Stimulated activated CD4-positive, alpha-beta T cell treated with anti-CD3 and anti-CD28 coated beads, Interleukin-4, amount 100 ng/mL, for 48 hours (primary cell): Measurements from ENCODE around the gene APOA4.
"Not testable (repeated sequence)": the region's sequence is repeated elsewhere in the genome, so short reads cannot be mapped to it uniquely, and the experiment has no call there.

Source experiments
- DNase-seq, 2 donors: peaks; one replicate each; pipeline ENCODE4 v3.0.0-alpha.2; 2020; ENCODE audit warnings: low read depth in 2 of 2

APOA4 gene

DNA sequence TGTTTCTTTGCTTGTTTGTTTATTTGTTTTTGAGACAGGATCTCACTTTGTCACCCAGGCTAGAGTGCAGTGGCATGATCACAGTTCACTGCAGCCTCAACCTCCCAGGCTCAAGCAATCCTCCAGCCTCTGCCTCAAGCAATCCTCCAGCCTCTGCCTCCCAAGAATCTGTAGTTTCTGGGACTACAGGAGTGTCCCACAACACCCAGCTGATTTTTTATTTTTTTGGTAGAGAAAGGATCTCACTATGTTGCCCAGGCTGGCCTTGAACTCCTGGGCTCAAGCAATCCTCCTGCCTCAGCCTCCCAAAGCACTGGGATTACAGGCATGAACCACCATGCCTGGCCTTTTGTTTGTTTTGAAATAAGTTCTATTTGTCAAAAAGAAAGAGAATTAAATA, 21.4 kb downstream of the APOA4 start:
- DNase-seq = not testable (repeated sequence)

- no peak for DNase-seq
These were observed 22.5 kb downstream of the APOA4 start for GRCh38 chr11:116800610-116801009.

GRCh38 chr11:116798368-116798767, 24.7 kb downstream of the APOA4 start:
- DNase-seq = no peak

GRCh38 chr11:116797816-116798215, 25.3 kb downstream of the APOA4 start:
- no peak for DNase-seq

DNA sequence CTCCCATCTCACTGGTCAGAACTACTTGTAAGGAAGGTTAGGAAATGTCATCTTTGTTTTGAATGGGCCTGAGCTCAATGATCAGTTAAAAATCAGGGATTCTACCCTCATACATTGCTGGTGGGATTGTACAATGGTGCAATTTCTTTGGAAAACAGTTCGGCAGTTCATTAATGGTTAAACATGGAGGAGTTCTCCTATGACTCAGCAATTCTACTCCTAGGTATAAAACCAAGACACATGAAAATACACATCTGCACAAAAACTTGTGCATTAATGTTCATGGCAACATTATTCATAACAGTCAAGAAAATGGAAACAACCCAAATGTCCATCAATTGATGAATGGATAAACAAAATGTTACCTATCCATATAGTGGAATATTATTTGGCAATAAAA, 26.6 kb downstream of the APOA4 start:
- DNase-seq = no peak

DNA sequence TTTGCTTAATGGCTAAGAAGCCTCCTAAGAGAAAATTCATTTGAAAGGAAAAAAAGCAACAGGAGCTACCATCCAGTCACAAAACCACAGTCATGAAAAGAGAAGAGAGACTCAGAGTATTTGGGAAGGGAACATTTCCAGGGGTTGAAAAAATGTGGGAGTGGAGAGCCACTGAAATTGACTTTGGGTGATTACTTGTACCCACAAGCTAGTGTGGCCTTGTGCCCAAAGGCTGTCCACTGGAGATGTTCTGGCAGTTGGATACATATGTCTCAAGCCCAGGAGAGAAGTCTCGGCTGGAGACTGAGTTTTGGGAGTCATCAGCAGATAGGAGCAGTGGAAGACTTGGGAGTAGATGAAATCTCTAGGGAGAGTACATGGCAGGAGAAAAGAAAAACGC, 28.3 kb downstream of the APOA4 start:
- no peak for DNase-seq

DNA sequence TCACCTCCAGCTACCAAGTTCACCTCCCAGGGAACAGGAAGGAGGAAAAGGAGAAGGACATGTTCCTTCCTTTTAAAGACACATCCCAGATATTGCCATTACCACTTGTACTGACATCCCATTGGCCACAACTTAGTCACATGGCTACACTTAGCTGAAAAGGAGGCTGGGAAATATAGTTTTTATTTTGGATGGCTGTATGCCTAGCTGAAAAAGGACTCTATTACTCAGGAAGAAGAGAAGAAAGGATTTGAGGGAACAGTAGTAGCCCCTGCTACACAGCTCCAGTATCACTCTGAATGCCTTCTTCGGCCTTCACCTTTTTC, 29.4 kb downstream of the APOA4 start:
- no peak for DNase-seq

- DNase-seq = no peak
These were observed 30.0 kb downstream of the APOA4 start for GRCh38 chr11:116792869-116793771.

- DNase-seq = no peak
These were observed 30.8 kb downstream of the APOA4 start for GRCh38 chr11:116792144-116792868.

DNA sequence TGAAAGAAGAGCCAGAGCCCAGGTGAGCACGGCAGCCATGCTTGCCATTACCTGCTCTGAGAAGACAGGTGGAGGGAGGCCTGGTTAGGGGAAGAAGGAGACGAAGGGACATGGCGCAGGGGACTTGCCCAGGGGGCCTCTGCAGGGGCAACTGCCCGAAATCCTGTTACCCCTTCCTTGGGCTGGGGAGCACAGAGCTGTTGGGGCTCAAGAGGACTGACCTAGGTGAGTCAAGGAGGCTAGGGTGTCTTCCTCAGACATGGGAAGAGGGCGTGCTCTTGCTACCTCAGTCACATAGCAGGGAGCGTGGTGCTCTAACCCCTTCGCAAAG, 31.3 kb downstream of the APOA4 start, which contains the start of gene APOA5:
APOA5 (minus strand) TSS at position 67 of the 331 bp plus-strand sequence; CDS start at position 48, 19 bp downstream.
- no peak for DNase-seq

GRCh38 chr11:116791002-116791812, 31.9 kb downstream of the APOA4 start:
- peak; percentile 69 to 81 for DNase-seq

DNA sequence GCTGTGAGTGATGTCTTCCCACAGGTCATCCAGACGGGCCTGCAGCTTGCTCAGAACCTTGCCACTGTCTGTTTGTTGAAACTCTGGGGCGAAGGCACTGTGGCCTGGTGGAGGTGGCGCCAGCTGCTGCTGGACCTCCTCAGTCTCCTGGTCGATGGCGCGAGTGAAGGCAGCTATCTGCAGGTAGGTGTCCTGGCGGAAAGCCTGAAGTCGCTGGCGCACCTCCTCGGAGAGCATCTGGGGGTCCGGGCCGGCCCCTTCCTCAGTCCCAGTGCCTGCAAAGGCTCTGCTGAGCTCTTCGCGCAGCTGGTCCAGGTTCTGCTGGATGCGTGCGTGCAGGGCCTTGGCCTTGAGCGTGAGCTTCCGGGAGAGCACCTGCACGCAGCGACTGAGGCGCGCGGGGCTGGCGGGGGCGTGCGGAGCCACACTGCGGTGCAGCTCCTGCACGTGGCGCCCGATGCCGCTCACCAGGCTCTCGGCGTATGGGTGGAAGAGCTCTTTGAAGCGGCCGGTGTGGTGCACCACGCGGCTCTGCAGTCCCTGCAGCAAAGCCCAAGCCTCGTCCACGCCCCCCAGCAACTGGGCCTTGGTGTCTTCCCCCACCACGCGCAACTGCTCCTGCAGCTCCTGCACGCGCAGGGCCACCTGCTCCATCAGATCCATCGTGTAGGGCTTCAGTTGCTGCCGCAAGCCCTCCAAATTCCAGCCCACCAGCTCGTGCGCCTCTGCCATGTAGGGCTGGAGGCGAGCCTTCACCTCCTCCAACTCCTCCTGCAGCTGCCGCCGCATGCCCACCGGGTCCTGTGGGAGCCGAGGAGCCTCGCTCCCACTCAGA, 32.7 kb downstream of the APOA4 start:
- DNase-seq = no peak

- DNase-seq = no peak
These were observed 34.1 kb downstream of the APOA4 start for GRCh38 chr11:116788975-116789374.

- DNase-seq = no peak
These were observed 34.6 kb downstream of the APOA4 start for GRCh38 chr11:116788534-116788933.

DNA sequence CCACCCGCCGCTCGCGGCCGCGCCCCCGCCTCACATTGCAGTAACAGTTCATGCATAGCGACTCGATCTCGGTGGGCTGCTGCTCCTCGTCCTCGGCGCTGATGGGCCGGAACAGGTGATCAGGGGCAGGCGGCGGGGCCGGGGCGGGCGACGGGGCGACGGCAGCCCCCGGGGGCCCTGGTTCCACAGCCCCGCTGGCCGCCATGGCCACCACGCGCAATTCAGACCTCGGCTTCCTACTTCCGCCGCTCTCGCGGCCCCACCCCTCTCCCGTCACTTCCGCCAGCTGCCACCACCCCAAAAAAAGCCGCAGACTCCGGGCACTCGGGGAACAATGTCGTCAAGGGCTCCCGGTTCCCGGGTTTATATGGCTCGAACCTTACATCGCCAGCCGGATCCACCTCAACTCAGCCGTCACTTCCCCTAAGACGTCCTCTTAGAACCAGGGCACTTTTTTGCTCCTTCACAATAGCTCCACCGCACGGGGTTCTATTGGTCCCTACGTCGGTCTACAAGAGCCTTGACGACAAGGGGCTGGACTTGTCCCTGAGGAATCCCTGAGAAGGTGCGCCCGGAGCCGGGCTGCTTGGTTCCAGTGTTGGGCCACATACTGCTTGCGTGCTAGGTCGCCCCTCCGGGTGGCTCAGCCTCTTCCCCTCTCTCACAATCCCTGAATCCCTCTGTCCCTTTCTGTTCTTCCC, 35.2 kb downstream of the APOA4 start, which contains the start of gene ZPR1:
ZPR1 (minus strand) TSS at position 238 of the 701 bp plus-strand sequence; CDS start at position 205, 33 bp downstream.
- DNase-seq = peak; percentile 75 to 78

- no peak for DNase-seq
These were observed 35.7 kb downstream of the APOA4 start for GRCh38 chr11:116787436-116787785.

DNA sequence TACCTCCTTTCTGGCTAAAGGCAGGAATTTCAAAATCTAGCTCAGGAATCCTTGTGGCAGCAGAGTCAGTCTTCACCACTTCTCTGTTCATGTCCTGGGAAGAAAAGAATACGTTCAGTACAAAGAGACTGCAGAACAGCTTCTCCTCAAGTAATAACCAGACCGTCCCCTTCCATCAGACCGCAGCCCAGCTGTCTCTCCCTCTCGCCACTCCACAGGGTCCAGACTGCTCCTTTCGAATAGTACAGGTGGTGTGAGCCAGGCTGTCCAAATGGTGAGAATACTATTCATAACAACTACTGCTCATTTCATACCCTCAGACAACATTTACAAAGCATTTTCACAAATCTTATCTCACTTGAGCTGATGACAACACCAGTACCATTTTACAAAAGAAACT, 36.1 kb downstream of the APOA4 start:
- DNase-seq = no peak

DNA sequence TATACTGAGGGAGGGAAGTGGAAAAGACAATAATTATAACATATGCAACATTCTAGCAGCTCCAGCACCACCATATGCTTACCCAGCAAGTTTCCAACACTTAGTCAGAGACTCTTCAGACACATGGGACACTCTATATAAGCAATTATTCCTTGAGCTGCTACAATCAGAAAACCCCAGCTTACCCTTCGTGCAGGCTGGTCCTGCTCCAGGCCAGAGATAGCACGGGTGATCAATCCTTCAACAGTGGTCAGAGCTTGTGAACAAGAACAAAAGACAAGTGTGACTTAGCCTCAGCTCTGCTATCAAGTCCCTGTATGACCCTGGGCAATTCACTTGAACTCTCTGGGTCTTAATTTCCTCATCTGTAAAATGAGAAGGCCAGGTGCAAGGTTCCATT, 36.8 kb downstream of the APOA4 start:
- no peak for DNase-seq

DNA sequence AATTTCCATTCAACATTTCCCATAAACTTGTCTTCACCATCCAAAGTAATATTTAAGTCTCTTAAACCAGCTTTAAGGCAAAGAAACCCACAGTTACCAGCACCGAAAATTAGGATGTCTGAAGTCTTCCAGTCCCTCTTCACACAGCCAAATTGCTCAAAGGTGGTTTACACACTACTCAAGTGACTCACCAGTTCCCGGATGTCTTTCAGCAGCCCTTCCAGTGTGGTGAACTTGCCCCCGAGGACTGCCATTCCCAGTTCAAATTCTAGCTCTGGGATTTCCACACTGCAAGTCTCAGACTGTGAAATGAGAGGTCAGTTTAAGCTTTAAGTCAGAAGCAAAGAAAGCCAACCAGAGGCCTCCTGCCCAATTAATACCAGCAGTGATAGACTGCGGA, 40.4 kb downstream of the APOA4 start:
- no peak for DNase-seq

- no peak for DNase-seq
These were observed 44.5 kb downstream of the APOA4 start for GRCh38 chr11:116778556-116778955.

- no peak for DNase-seq
These were observed 46.0 kb downstream of the APOA4 start for GRCh38 chr11:116777056-116777455.
